Testis (tissue), 3 donors: ENCODE results near the gene EMD. TPM values are rescaled to one million over a fixed set of nuclear protein-coding genes. Genes with fewer than 3 reads are reported as not detected.

Source experiments
- DNase-seq: peaks from one replicate; pipeline ENCODE4 v3.0.0-alpha.2; 2019
- H3K27ac ChIP-seq, 2 donors: fragments of 200-600 bp; sonication (generic); one replicate each; pipeline ENCODE4 v1.5.1; 2019
- H3K27me3 ChIP-seq: fragments of 200-600 bp; sonication (generic); one replicate; pipeline ENCODE4 v1.5.1; 2019
- H3K36me3 ChIP-seq: fragments of 200-600 bp; sonication (generic); one replicate; pipeline ENCODE4 v1.5.1; 2017; ENCODE audit warnings: low read depth; ENCODE audit errors: missing control alignments
- H3K4me1 ChIP-seq: fragments of 200-600 bp; sonication (generic); one replicate; pipeline ENCODE4 v1.5.1; 2019
- H3K4me3 ChIP-seq, 2 donors: fragments of 200-600 bp; sonication (generic); one replicate each; pipeline ENCODE4 v1.5.1; 2017 to 2019
- H3K9me3 ChIP-seq: fragments of 200-600 bp; sonication (generic); one replicate; pipeline ENCODE4 v1.5.1; 2017
- CTCF ChIP-seq, 3 experiments: fragments of 450-650 bp in 2 of 3; fragments of 200-600 bp in 1 of 3; sonication (generic) in 1 of 3; IDR thresholded peaks; one replicate each; pipeline ENCODE4 v1.5.1; 2016 to 2019; ENCODE audit warnings: antibody characterized with exemption in 3 of 3, mild to moderate bottlenecking in 2 of 3, moderate library complexity in 1 of 3
- POLR2A ChIP-seq: fragments of 450-650 bp; IDR thresholded peaks from one replicate; pipeline ENCODE4 v1.6.1; 2017; ENCODE audit warnings: antibody characterized with exemption, mild to moderate bottlenecking, moderate library complexity
- WGBS, 2 donors: methylation state at CpG; one replicate each; pipeline ENCODE4 v1.1.5; 2018; 5-methylcytosine and 5-hydroxymethylcytosine counted together
- intact Hi-C: fragments of 100-400 bp; cut with DNase I; formaldehyde crosslinking; loops from one replicate; pipeline ENCODE4 v1.15.1; 2023; ENCODE audit warnings: low total_unique reads
- polyA plus RNA-seq: library from polyadenylated mRNA; stranded (reverse); fragments of 350-450 nt; fragmentation: Illumina TruSeq; extraction: RNeasy Lipid Tissue Mini Kit (QIAGEN cat#74804); gene quantifications from one replicate; pipeline ENCODE4 v1.2.3, GENCODE V29; 2014; ENCODE audit warnings: low read depth, low replicate concordance; ENCODE audit not compliant: insufficient read depth
- total RNA-seq, 2 donors: library from RNA; depleted of rRNA; stranded (reverse); fragments of >200 nt; gene quantifications; one replicate each; pipeline ENCODE4 v1.2.3, GENCODE V29; 2016

Gene EMD
- total and polyA plus RNA-seq, 3 donors from 2014 or later, result 65.6 to 74.2 (median 69.6) TPM

- TF ChIP-seq CTCF (IDR thresholded peaks at IDR 0.05) (no peak), POLR2A (no peak)
- 19% methylated on average over 4 of the region's 13 CpGs; no CpG with 5 or more reads in 1 of the 2 donors for WGBS, 2 donors
- intact Hi-C loops, result no loop called here
- Histone ChIP-seq H3K4me1 (peaks cover 11% of the 10 kb centered on the region), H3K9me3 (no peaks in the 10 kb centered on the region), H3K4me3 (peak overlapping the region; percentile 68 to 85), H3K27ac (peak overlapping the region; percentile 98 to 99), H3K27me3 (no peaks in the 10 kb centered on the region), H3K36me3 (no peaks in the 10 kb centered on the region)
- no peak for DNase-seq
Measured at GRCh38 chrX:154380153-154380552, 1.1 kb downstream of the EMD start.

- no peak for DNase-seq
- H3K4me1 ChIP-seq, result peaks cover 11% of the 10 kb centered on the region
- WGBS, 2 donors, result 76 to 80% methylated on average over 8 to 10 of the region's 14 CpGs
- intact Hi-C loops, result no loop called here
- no peaks in the 10 kb centered on the region for H3K27me3 ChIP-seq
- H3K9me3 ChIP-seq, result no peaks in the 10 kb centered on the region
- no peak overlapping the region for H3K4me3 ChIP-seq
- H3K36me3 ChIP-seq, result no peaks in the 10 kb centered on the region
- TF ChIP-seq CTCF (IDR thresholded peaks at IDR 0.05), result no peak
- TF ChIP-seq POLR2A, result no peak
- peak overlapping the region; percentile 98 to 99 for H3K27ac ChIP-seq
Measured at GRCh38 chrX:154380787-154381186, 1.7 kb downstream of the EMD start.

- H3K27me3 ChIP-seq, result no peaks in the 10 kb centered on the region
- no peak for TF ChIP-seq POLR2A
- TF ChIP-seq CTCF (IDR thresholded peaks at IDR 0.05), result no peak
- 67 to 93% methylated on average over 3 to 6 of the region's 6 CpGs for WGBS, 2 donors
- DNase-seq, result no peak
- peaks cover 11% of the 10 kb centered on the region for H3K4me1 ChIP-seq
- H3K27ac ChIP-seq, result no peak overlapping the region
- H3K36me3 ChIP-seq, result no peaks in the 10 kb centered on the region
- H3K4me3 ChIP-seq, result no peak overlapping the region
- H3K9me3 ChIP-seq, result no peaks in the 10 kb centered on the region
- intact Hi-C loops, result no loop called here
Measured at GRCh38 chrX:154381271-154381670, 2.2 kb downstream of the EMD start.

- Histone ChIP-seq H3K4me1 (peaks cover 11% of the 10 kb centered on the region), H3K27me3 (no peaks in the 10 kb centered on the region), H3K27ac (no peak overlapping the region), H3K4me3 (no peak overlapping the region), H3K9me3 (no peaks in the 10 kb centered on the region), H3K36me3 (no peaks in the 10 kb centered on the region)
- DNase-seq, result no peak
- TF ChIP-seq CTCF (IDR thresholded peaks at IDR 0.05) (no peak), POLR2A (no peak)
- 64 to 100% methylated on average over 4 to 6 of the region's 11 CpGs for WGBS, 2 donors
- intact Hi-C loops, result no loop called here
Measured at GRCh38 chrX:154382483-154383069, 3.5 kb downstream of the EMD start.
